ENCODE results near the gene THAP10.
A peak's percentile ranks its signal among the peaks of the same experiment; 100 is the strongest.

The THAP10 gene

DNA sequence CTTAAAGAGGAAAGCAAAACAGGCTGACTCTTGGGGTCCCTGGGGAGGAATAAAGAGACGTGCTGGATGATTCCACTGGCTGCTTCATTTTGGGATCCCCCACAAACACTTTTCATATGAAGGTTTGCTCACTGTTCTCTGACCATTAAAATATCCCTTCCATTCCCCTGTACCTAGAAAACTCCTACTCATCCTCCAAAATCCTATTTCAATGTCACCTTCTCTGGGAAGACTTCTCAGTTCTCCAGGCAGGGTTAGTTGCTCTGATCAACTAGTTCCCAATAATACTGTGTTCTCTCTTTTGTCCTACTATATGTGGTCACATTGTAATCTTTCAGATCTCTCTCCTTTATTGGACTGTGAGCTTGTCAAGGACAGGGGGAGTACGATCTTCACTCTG lies 57.2 kb downstream of the THAP10 start:
- H3K27me3 ChIP-seq (ENCODE audit: insufficient read depth, poor library complexity, severe bottlenecking), result no peaks in the 10 kb centered on the region
- TF ChIP-seq CTCF (IDR thresholded peaks at IDR 0.05; ENCODE audit: poor library complexity, severe bottlenecking), result no peak
- H3K4me3 ChIP-seq (ENCODE audit: severe bottlenecking), result no peak overlapping the region
- ATAC-seq (ENCODE audit: low read depth) (no peak), DNase-seq (ENCODE audit: low spot score) (no peak)
- peaks cover 18% of the 10 kb centered on the region for H3K4me1 ChIP-seq (ENCODE audit: insufficient read depth, poor library complexity, severe bottlenecking)
- H3K9me3 ChIP-seq (ENCODE audit: severe bottlenecking), result no peaks in the 10 kb centered on the region
- peak overlapping the region; percentile 91 for H3K27ac ChIP-seq (ENCODE audit: poor library complexity, severe bottlenecking)
- H3K36me3 ChIP-seq (ENCODE audit: low read depth), result peaks cover 45% of the 10 kb centered on the region

DNA sequence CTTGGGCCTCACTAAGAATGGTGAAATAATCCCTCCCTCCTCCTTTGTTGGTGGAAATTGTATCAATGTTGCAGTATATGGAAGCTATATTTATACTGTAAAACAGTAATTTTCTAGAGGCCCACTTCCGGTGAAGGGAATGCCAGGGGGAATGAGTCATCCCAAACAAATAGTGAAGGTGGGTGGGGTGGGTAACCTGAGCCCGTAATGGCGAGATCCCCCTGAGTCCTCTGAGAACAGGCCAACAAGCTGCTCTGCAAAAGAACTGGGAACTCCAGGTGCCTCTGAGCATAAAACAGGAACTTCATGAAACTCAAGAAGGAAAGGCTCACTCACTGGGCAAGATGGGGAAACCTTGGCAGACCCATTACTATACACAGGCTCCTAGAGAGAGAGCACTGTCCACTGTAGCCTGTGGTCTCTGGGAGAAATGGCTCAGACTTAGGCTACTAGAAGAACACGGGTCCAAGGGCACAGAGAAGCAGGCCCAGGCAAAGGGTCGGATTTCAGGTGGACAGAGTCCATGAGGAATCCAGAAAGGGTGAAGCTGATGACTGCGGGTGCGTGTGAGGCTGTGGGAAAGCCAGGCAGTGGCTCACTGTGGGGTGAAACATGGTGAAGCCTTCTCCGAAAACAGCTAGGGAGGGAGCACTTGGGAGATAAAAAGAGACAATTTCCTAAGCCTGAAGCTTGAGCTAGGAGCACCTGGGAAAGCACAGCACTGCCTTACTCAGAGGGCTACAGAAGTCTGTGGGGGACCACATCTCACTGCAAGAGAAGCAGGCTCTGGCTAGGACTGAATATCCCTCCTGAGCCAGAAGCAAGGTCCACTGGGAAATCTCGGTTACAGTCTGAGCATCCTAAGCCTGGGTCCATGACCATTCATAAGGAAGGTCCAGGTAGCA lies 58.1 kb downstream of the THAP10 start:
- Histone ChIP-seq H3K9me3 (ENCODE audit: severe bottlenecking) (no peaks in the 10 kb centered on the region), H3K27me3 (ENCODE audit: insufficient read depth, poor library complexity, severe bottlenecking) (no peaks in the 10 kb centered on the region), H3K27ac (ENCODE audit: poor library complexity, severe bottlenecking) (peak overlapping the region; percentile 91), H3K4me3 (ENCODE audit: severe bottlenecking) (no peak overlapping the region), H3K36me3 (ENCODE audit: low read depth) (peaks cover 45% of the 10 kb centered on the region), H3K4me1 (ENCODE audit: insufficient read depth, poor library complexity, severe bottlenecking) (peaks cover 16% of the 10 kb centered on the region)
- peak; percentile 95 for ATAC-seq (ENCODE audit: low read depth)
- TF ChIP-seq CTCF (IDR thresholded peaks at IDR 0.05; ENCODE audit: poor library complexity, severe bottlenecking), result no peak
- DNase-seq (ENCODE audit: low spot score), result peak; percentile 90

GRCh38 chr15:70833422-70833821 lies 58.8 kb downstream of the THAP10 start:
- peaks cover 16% of the 10 kb centered on the region for H3K4me1 ChIP-seq (ENCODE audit: insufficient read depth, poor library complexity, severe bottlenecking)
- TF ChIP-seq CTCF (IDR thresholded peaks at IDR 0.05; ENCODE audit: poor library complexity, severe bottlenecking), result no peak
- peak overlapping the region; percentile 91 for H3K27ac ChIP-seq (ENCODE audit: poor library complexity, severe bottlenecking)
- DNase-seq (ENCODE audit: low spot score), result no peak
- H3K36me3 ChIP-seq (ENCODE audit: low read depth), result peaks cover 45% of the 10 kb centered on the region
- ATAC-seq (ENCODE audit: low read depth), result no peak
- H3K4me3 ChIP-seq (ENCODE audit: severe bottlenecking), result no peak overlapping the region
- H3K27me3 ChIP-seq (ENCODE audit: insufficient read depth, poor library complexity, severe bottlenecking), result no peaks in the 10 kb centered on the region
- H3K9me3 ChIP-seq (ENCODE audit: severe bottlenecking), result no peaks in the 10 kb centered on the region

DNA sequence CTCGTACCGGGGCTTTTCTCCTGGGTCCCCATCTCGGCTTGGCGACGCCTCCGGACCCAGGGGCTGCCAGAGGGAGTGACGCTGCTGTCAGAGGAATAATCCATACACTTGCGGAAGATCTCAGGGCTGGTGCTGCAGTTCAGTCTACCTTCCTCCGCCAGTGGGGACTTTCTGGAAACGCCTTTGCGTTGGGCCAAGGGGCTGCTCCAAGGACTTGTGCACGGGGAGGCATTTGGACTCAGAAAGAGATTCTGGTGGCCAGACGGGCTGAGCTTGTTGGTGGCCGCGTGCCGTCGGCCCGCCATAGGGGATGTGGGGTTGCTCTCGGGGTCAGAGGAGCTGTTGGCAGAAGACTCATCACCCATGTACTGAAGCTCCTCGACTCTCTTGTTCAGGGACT lies 60.1 kb downstream of the THAP10 start:
- Histone ChIP-seq H3K4me3 (ENCODE audit: severe bottlenecking) (no peak overlapping the region), H3K36me3 (ENCODE audit: low read depth) (peaks cover 45% of the 10 kb centered on the region), H3K9me3 (ENCODE audit: severe bottlenecking) (no peaks in the 10 kb centered on the region), H3K27me3 (ENCODE audit: insufficient read depth, poor library complexity, severe bottlenecking) (no peaks in the 10 kb centered on the region), H3K27ac (ENCODE audit: poor library complexity, severe bottlenecking) (no peak overlapping the region), H3K4me1 (ENCODE audit: insufficient read depth, poor library complexity, severe bottlenecking) (peaks cover 16% of the 10 kb centered on the region)
- DNase-seq (ENCODE audit: low spot score) (no peak), ATAC-seq (ENCODE audit: low read depth) (no peak)
- TF ChIP-seq CTCF (IDR thresholded peaks at IDR 0.05; ENCODE audit: poor library complexity, severe bottlenecking), result no peak
